ENCODE results near the gene P4HTM.
A peak's percentile ranks its signal among the peaks of the same experiment; 100 is the strongest.

Gene P4HTM

DNA sequence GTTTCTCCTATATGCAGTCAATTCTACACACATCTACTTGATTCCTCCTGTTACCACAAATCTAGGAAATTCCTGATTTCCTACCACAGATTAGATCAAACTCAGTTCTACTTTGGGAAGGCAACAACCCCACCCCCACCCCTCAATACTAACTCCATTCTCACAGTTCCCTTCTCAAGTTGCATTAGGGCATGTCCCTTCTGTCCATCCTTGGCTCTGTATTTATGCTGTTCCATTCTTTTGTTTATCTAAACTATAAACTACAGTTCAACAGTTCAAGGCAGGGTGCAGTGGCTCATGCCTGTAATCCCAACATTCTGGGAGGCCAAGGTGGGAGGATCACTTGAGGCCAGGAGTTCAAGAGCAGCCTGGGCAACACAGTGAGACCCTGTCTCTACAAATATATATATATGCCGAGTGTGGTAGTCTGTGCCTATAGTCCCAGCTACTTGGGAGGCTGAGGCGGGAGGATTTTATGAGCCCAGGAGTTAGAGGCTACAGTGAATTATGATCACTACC lies 64.4 kb downstream of the P4HTM start:
- TF ChIP-seq, protein P1, sequence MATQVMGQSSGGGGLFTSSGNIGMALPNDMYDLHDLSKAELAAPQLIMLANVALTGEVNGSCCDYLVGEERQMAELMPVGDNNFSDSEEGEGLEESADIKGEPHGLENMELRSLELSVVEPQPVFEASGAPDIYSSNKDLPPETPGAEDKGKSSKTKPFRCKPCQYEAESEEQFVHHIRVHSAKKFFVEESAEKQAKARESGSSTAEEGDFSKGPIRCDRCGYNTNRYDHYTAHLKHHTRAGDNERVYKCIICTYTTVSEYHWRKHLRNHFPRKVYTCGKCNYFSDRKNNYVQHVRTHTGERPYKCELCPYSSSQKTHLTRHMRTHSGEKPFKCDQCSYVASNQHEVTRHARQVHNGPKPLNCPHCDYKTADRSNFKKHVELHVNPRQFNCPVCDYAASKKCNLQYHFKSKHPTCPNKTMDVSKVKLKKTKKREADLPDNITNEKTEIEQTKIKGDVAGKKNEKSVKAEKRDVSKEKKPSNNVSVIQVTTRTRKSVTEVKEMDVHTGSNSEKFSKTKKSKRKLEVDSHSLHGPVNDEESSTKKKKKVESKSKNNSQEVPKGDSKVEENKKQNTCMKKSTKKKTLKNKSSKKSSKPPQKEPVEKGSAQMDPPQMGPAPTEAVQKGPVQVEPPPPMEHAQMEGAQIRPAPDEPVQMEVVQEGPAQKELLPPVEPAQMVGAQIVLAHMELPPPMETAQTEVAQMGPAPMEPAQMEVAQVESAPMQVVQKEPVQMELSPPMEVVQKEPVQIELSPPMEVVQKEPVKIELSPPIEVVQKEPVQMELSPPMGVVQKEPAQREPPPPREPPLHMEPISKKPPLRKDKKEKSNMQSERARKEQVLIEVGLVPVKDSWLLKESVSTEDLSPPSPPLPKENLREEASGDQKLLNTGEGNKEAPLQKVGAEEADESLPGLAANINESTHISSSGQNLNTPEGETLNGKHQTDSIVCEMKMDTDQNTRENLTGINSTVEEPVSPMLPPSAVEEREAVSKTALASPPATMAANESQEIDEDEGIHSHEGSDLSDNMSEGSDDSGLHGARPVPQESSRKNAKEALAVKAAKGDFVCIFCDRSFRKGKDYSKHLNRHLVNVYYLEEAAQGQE (IDR thresholded peaks at IDR 0.05; ENCODE audit: insufficient replicate concordance, low read depth), result no peak
- no peak for TF ChIP-seq POLR2AphosphoS5 (IDR thresholded peaks at IDR 0.05; ENCODE audit: low read depth)
- TF ChIP-seq, protein P2, sequence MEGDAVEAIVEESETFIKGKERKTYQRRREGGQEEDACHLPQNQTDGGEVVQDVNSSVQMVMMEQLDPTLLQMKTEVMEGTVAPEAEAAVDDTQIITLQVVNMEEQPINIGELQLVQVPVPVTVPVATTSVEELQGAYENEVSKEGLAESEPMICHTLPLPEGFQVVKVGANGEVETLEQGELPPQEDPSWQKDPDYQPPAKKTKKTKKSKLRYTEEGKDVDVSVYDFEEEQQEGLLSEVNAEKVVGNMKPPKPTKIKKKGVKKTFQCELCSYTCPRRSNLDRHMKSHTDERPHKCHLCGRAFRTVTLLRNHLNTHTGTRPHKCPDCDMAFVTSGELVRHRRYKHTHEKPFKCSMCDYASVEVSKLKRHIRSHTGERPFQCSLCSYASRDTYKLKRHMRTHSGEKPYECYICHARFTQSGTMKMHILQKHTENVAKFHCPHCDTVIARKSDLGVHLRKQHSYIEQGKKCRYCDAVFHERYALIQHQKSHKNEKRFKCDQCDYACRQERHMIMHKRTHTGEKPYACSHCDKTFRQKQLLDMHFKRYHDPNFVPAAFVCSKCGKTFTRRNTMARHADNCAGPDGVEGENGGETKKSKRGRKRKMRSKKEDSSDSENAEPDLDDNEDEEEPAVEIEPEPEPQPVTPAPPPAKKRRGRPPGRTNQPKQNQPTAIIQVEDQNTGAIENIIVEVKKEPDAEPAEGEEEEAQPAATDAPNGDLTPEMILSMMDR (IDR thresholded peaks at IDR 0.05; ENCODE audit: insufficient read depth, low read length), result no peak
- TF ChIP-seq GABPA (IDR thresholded peaks at IDR 0.05; ENCODE audit: low read depth), result no peak
- TF ChIP-seq SPI1 (IDR thresholded peaks at IDR 0.05; ENCODE audit: borderline replicate concordance, low read depth), result no peak
- H3K27ac ChIP-seq (replicated peaks), result no peak overlapping the region

More for the DNA sequence above, 64.4 kb downstream of the P4HTM start:
- H3K4me3 ChIP-seq (replicated peaks; ENCODE audit: insufficient read depth, low read length), result no peak overlapping the region
- DNase-seq (ENCODE audit: low read depth in 1 of 2, low spot score in 1 of 2), result no peak
- H3K27me3 ChIP-seq (ENCODE audit: insufficient read depth, poor library complexity, severe bottlenecking), result no peaks in the 10 kb centered on the region

Small RNAs within 50 kb of the gene (microRNA-seq; reads per million reads assigned to microRNA genes)
- 3,724 reads per million, percentile 94 among the genes with 10 or more reads in this experiment for gene MIR191
- gene MIR425, result 18,121 reads per million, percentile 99 among the genes with 10 or more reads in this experiment
